ENCODE results near the gene APMAP. TPM values are rescaled to one million over a fixed set of nuclear protein-coding genes. Genes with fewer than 3 reads are reported as not detected.

Gene APMAP
- total and polyA plus RNA-seq, 4 donors, result 132 to 378 (median 234) TPM

DNA sequence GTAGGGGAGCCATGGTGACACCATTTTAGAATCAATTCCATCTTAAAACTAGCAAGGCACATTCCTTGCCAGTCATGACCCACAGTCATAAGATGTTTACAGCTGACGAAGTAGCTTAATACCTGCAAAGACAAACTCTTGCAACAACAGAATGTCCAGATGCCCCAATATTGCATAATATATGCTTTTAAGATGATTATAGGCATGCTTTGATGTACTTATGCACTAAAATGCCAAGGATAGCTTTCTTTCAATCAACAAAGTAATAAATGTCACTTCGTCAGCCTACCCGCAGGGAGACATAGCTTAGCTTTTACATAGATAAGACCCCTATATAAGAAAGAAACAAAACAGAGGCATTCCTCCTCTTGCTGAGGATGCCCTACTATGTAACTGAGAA lies 38.7 kb upstream of the APMAP start:
- no peak overlapping the region for H3K27ac ChIP-seq (ENCODE audit: low read depth in 1 of 2, low read length in 2 of 2)
- H3K27me3 ChIP-seq (ENCODE audit: control insufficient read depth in 4 of 4, insufficient read depth in 4 of 4, low read length in 3 of 4), result no peaks in the 10 kb centered on the region
- no peaks in the 10 kb centered on the region for H3K36me3 ChIP-seq (ENCODE audit: control insufficient read depth in 4 of 4, insufficient read depth in 3 of 4, low read depth in 1 of 4, low read length in 3 of 4)
- no peak overlapping the region for H3K4me3 ChIP-seq (ENCODE audit: low read depth in 1 of 3, low read length in 3 of 3)
- peaks cover 0 to 3% (median 0%) of the 10 kb centered on the region in 4 donors for H3K4me1 ChIP-seq (ENCODE audit: control insufficient read depth in 4 of 4, insufficient read depth in 4 of 4, low read length in 3 of 4)
- 97% methylated on average over 3 of the region's 3 CpGs for WGBS
- no peaks in the 10 kb centered on the region for H3K9me3 ChIP-seq (ENCODE audit: control insufficient read depth in 4 of 4, low read length in 3 of 4)
- DNase-seq (ENCODE audit: low spot score), result no peak
- H3K9ac ChIP-seq (ENCODE audit: low read depth in 1 of 2, low read length in 2 of 2), result no peak overlapping the region
- TF ChIP-seq RXRA (IDR thresholded peaks at IDR 0.05), result no peak
- TF ChIP-seq, protein P1, sequence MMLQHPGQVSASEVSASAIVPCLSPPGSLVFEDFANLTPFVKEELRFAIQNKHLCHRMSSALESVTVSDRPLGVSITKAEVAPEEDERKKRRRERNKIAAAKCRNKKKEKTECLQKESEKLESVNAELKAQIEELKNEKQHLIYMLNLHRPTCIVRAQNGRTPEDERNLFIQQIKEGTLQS (IDR thresholded peaks at IDR 0.05), result no peak
- TF ChIP-seq RAD21 (IDR thresholded peaks at IDR 0.05), result no peak
- no peak for TF ChIP-seq YY1 (IDR thresholded peaks at IDR 0.05)
- no peak for TF ChIP-seq GABPA (IDR thresholded peaks at IDR 0.05 in 1 of 2, conservative IDR thresholded peaks at IDR 0.05 in 1 of 2)
- TF ChIP-seq FOXA2 (IDR thresholded peaks at IDR 0.05), result no peak
- TF ChIP-seq, protein P2, sequence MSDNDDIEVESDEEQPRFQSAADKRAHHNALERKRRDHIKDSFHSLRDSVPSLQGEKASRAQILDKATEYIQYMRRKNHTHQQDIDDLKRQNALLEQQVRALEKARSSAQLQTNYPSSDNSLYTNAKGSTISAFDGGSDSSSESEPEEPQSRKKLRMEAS (IDR thresholded peaks at IDR 0.05), result no peak
- TF ChIP-seq JUND (IDR thresholded peaks at IDR 0.05), result no peak

DNA sequence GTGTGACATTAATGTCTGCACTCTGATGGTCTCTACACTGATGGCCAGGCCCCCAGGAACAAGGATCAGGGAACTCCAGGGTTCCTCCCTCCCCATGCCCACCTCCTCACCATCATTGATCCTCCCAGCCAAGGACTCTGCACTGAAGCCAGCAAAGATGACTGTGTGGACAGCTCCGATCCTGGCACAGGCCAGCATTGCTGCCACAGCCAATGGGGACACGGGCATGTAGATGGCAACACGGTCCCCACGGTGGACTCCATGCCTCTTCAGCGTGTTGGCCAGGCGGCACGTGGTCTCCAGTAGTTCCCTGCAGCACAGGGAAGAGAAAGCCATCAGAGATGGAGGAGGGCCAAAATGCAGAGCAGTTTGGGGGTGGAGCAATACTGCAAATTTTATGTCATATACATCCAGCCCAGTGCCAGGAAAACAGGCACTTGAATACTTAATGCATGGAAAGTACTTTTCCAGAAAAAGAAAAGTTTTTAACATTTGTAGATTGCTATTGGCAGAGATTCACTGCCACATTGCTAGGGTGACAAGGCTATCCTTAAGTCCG lies 38.2 kb upstream of the APMAP start:
- H3K9ac ChIP-seq (ENCODE audit: low read depth in 1 of 2, low read length in 2 of 2), result no peak overlapping the region
- no peaks in the 10 kb centered on the region for H3K27me3 ChIP-seq (ENCODE audit: control insufficient read depth in 4 of 4, insufficient read depth in 4 of 4, low read length in 3 of 4)
- H3K4me1 ChIP-seq (ENCODE audit: control insufficient read depth in 4 of 4, insufficient read depth in 4 of 4, low read length in 3 of 4), result peaks cover 0 to under 1% (median 0%) of the 10 kb centered on the region in 4 donors
- TF ChIP-seq YY1 (IDR thresholded peaks at IDR 0.05) (no peak), GABPA (IDR thresholded peaks at IDR 0.05 in 1 of 2, conservative IDR thresholded peaks at IDR 0.05 in 1 of 2) (no peak), FOXA1 (IDR thresholded peaks at IDR 0.05) (no peak), RAD21 (IDR thresholded peaks at IDR 0.05) (no peak), NR2F2 (IDR thresholded peaks at IDR 0.05) (no peak), HNF4G (IDR thresholded peaks at IDR 0.05) (no peak), TAF1 (conservative IDR thresholded peaks at IDR 0.05) (no peak), RXRA (IDR thresholded peaks at IDR 0.05) (no peak), SP1 (IDR thresholded peaks at IDR 0.05) (no peak), FOXA2 (IDR thresholded peaks at IDR 0.05) (no peak), HNF4A (conservative IDR thresholded peaks at IDR 0.05) (no peak), JUND (IDR thresholded peaks at IDR 0.05) (no peak), EGR1 (IDR thresholded peaks at IDR 0.05; ENCODE audit: low read depth in 2 of 2) (no peak)
- TF ChIP-seq, protein P1 (IDR thresholded peaks at IDR 0.05), result no peak
- TF ChIP-seq, protein P3, sequence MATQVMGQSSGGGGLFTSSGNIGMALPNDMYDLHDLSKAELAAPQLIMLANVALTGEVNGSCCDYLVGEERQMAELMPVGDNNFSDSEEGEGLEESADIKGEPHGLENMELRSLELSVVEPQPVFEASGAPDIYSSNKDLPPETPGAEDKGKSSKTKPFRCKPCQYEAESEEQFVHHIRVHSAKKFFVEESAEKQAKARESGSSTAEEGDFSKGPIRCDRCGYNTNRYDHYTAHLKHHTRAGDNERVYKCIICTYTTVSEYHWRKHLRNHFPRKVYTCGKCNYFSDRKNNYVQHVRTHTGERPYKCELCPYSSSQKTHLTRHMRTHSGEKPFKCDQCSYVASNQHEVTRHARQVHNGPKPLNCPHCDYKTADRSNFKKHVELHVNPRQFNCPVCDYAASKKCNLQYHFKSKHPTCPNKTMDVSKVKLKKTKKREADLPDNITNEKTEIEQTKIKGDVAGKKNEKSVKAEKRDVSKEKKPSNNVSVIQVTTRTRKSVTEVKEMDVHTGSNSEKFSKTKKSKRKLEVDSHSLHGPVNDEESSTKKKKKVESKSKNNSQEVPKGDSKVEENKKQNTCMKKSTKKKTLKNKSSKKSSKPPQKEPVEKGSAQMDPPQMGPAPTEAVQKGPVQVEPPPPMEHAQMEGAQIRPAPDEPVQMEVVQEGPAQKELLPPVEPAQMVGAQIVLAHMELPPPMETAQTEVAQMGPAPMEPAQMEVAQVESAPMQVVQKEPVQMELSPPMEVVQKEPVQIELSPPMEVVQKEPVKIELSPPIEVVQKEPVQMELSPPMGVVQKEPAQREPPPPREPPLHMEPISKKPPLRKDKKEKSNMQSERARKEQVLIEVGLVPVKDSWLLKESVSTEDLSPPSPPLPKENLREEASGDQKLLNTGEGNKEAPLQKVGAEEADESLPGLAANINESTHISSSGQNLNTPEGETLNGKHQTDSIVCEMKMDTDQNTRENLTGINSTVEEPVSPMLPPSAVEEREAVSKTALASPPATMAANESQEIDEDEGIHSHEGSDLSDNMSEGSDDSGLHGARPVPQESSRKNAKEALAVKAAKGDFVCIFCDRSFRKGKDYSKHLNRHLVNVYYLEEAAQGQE (IDR thresholded peaks at IDR 0.05), result no peak
- TF ChIP-seq, protein P2 (IDR thresholded peaks at IDR 0.05), result no peak
- TF ChIP-seq, protein P4, sequence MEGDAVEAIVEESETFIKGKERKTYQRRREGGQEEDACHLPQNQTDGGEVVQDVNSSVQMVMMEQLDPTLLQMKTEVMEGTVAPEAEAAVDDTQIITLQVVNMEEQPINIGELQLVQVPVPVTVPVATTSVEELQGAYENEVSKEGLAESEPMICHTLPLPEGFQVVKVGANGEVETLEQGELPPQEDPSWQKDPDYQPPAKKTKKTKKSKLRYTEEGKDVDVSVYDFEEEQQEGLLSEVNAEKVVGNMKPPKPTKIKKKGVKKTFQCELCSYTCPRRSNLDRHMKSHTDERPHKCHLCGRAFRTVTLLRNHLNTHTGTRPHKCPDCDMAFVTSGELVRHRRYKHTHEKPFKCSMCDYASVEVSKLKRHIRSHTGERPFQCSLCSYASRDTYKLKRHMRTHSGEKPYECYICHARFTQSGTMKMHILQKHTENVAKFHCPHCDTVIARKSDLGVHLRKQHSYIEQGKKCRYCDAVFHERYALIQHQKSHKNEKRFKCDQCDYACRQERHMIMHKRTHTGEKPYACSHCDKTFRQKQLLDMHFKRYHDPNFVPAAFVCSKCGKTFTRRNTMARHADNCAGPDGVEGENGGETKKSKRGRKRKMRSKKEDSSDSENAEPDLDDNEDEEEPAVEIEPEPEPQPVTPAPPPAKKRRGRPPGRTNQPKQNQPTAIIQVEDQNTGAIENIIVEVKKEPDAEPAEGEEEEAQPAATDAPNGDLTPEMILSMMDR (IDR thresholded peaks at IDR 0.05; ENCODE audit: low read depth, low read length, missing input control), result no peak
- no peak overlapping the region for H3K27ac ChIP-seq (ENCODE audit: low read depth in 1 of 2, low read length in 2 of 2)
- H3K36me3 ChIP-seq (ENCODE audit: control insufficient read depth in 4 of 4, insufficient read depth in 3 of 4, low read depth in 1 of 4, low read length in 3 of 4), result no peaks in the 10 kb centered on the region
- H3K9me3 ChIP-seq (ENCODE audit: control insufficient read depth in 4 of 4, low read length in 3 of 4), result no peaks in the 10 kb centered on the region
- no peak overlapping the region for H3K4me3 ChIP-seq (ENCODE audit: low read depth in 1 of 3, low read length in 3 of 3)
- 96% methylated on average over 8 of the region's 8 CpGs for WGBS
- no peak for DNase-seq (ENCODE audit: low spot score)

Measured in liver (tissue), 9 donors.